NB4 (cell line): ENCODE measurements around the gene PLEKHA8.
A peak's percentile ranks its signal among the peaks of the same experiment; 100 is the strongest.

ENCODE experiments used
- DNase-seq: peaks from one replicate; pipeline ENCODE4 v3.0.0; 2010; ENCODE audit warnings: low read depth
- H3K4me3 ChIP-seq: one replicate; pipeline ENCODE4 v1.5.1; 2011; ENCODE audit warnings: mild to moderate bottlenecking, low read depth, low read length, moderate library complexity
- MYC ChIP-seq: IDR thresholded peaks from 2 replicates; pipeline ENCODE4 v1.6.1; 2011; ENCODE audit warnings: low read depth, low read length
- POLR2A ChIP-seq: IDR thresholded peaks from 2 replicates; pipeline ENCODE4 v1.6.1; 2011; ENCODE audit warnings: mild to moderate bottlenecking; ENCODE audit not compliant: insufficient read length; ENCODE audit errors: extremely low read depth
- TF ChIP-seq, protein P1 (sequence below): IDR thresholded peaks from one replicate; pipeline ENCODE4 v1.5.1; 2012; ENCODE audit warnings: low read depth, low read length
- TF ChIP-seq, protein P2 (sequence below): IDR thresholded peaks from 2 replicates; pipeline ENCODE4 v1.6.1; 2011; ENCODE audit warnings: low read depth, low read length

Gene PLEKHA8

DNA sequence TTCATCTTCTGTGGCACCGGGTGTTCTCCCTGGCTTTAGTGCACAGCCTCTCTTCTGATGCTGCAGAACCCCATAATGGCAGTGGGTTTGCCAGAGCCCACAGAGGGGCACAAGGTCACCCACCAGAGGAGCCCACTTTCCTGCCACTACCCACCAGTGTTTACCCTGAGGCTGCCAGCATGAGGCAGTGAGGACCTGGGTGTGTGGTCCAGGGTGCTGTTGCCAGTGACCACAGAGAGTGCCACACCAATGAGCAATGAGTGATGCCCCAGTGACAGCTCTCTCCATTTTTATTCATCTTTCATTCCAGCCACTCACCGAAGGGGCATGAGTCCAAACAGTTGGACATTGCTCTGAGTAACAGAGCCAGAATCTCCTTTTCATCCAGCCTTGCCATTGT lies 141.4 kb downstream of the PLEKHA8 start:
- TF ChIP-seq POLR2A (no peak), MYC (no peak)
- TF ChIP-seq, protein P1, sequence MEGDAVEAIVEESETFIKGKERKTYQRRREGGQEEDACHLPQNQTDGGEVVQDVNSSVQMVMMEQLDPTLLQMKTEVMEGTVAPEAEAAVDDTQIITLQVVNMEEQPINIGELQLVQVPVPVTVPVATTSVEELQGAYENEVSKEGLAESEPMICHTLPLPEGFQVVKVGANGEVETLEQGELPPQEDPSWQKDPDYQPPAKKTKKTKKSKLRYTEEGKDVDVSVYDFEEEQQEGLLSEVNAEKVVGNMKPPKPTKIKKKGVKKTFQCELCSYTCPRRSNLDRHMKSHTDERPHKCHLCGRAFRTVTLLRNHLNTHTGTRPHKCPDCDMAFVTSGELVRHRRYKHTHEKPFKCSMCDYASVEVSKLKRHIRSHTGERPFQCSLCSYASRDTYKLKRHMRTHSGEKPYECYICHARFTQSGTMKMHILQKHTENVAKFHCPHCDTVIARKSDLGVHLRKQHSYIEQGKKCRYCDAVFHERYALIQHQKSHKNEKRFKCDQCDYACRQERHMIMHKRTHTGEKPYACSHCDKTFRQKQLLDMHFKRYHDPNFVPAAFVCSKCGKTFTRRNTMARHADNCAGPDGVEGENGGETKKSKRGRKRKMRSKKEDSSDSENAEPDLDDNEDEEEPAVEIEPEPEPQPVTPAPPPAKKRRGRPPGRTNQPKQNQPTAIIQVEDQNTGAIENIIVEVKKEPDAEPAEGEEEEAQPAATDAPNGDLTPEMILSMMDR = no peak
- TF ChIP-seq, protein P2, sequence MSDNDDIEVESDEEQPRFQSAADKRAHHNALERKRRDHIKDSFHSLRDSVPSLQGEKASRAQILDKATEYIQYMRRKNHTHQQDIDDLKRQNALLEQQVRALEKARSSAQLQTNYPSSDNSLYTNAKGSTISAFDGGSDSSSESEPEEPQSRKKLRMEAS = no peak
- no peak for DNase-seq
- no peak overlapping the region for H3K4me3 ChIP-seq

DNA sequence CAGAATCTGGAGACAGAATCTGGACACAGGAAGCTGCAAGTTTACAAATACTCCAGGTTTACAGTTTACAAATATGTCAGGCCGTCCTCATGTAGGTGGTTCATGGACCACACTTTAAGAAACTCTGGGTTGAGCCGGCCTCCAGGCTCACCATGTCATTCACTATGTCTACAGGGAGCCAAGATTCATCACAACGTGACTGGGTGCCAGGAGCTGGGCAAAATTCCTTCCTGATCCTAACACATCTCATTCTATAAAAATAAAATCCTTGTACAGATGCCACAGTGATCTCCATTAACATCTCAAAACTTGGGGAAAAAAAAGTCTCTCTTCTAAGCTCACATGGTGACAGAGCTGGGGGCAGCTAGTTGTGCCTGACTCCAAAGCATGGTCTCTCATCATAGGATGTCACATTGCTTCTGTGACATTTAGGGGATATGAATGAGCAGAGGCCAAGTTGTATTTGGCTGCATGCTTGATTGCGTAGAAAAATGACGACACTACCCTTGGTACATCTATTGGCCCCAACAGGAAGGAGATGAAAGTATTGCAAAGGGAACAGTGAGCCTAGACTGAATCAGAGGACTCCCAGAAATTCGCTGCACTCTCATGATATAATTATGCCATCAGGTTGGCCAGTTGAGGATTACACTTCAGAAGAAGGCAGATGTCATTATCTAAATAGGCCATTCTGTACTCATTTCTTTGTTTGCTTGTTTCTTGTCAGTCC lies 142.4 kb downstream of the PLEKHA8 start:
- no peak overlapping the region for H3K4me3 ChIP-seq
- TF ChIP-seq MYC (no peak), POLR2A (no peak)
- TF ChIP-seq, protein P2 = no peak
- TF ChIP-seq, protein P1 = no peak
- DNase-seq = peak; percentile 41

DNA sequence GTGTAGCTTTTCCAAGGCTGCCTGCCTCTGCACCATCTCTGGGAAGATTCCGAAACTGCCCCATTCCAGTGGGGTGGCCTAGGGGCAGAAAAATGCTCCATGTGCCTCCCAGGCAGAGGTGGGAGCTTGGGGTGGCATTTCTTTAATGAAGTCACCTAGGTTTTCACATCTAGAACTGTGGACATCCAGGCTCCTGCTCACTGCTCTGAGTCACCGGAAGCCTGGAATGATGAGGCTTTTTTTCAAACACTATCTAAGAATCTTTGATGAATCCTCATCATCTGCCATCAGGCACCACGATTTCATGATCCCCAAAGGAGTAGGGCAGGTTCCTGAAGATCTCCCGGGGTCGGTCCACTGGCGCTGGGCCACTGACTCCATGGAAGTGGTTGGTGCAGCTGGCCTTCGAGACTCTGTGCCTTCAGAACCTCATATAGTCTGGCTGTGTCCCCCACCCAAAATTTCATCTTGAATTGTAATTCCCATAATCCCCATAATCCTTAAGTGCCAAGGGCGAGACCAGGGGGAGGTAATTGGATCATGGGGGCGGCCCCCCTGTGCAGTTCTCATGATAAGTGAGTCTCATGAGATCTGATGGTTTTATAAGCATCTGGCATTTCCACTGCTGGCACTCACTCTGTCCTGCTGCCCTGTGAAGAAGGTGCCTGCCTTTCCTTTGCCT lies 143.7 kb downstream of the PLEKHA8 start:
- no peak for DNase-seq
- TF ChIP-seq, protein P2 = no peak
- TF ChIP-seq MYC = no peak
- TF ChIP-seq POLR2A = no peak
- TF ChIP-seq, protein P1 = no peak
- no peak overlapping the region for H3K4me3 ChIP-seq

DNA sequence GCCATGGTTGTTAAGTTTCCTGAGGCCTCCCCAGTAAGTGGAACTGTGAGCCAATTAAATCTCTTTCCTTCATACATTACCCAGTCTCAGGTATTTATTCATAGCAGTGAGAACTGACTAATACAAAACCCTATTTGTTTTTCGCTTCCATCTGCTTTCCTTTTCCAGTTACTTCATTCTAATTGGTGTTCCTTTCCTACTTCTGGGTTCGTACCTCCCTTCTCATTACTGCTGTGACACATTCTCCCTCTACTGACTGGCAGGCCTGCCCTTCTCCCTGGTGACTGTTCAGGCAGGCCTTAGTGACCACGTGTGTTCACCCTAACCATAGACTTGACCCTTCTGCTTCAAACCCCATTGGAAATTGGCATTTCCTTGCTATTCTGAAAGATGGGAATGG lies 144.2 kb downstream of the PLEKHA8 start:
- TF ChIP-seq POLR2A = no peak
- DNase-seq = no peak

DNA sequence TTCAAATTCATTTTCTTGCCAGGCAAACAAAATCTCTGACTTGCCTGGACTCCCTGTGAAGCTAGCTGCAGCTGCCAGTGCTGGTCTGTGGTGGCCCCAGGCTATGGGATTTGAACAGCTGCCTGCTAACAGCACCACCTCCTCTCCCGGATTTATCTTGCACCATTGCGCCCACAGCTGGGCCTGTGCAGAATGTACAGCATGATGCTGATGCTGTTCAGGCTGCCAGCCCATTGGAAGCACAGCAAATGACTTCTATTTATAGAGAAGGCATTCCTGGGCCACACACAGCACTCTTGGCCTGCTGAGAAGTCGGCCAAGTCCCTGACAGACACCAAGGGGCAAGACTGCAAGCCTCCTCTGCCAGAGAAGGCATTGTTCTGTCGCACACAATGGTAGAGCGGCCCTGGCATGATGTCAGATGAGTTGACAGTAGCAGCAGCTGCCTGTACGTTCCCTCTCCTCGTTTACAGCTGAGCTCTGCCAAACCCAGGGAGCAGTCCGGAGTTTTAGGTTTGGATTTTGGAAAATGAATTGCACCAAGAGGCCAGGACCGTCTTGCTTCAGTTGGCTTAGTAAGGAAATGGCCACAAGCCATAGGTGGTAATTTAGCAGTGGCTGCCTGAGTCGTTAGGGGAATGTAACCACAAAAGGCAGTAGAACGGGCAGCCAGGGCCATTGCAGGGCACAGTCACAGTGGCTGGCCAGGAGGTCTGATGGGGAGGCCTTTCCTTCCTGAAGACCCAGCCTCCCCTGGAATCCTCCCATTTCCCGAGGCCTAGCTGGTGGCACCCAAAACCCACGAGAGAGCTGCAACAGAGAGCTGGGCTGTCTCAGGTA lies 145.1 kb downstream of the PLEKHA8 start:
- H3K4me3 ChIP-seq = no peak overlapping the region
- peak; percentile 40 for DNase-seq
- TF ChIP-seq, protein P1 = peak; percentile 10
- TF ChIP-seq MYC = no peak

More for the DNA sequence above, 144.2 kb downstream of the PLEKHA8 start:
- H3K4me3 ChIP-seq = no peak overlapping the region

DNA sequence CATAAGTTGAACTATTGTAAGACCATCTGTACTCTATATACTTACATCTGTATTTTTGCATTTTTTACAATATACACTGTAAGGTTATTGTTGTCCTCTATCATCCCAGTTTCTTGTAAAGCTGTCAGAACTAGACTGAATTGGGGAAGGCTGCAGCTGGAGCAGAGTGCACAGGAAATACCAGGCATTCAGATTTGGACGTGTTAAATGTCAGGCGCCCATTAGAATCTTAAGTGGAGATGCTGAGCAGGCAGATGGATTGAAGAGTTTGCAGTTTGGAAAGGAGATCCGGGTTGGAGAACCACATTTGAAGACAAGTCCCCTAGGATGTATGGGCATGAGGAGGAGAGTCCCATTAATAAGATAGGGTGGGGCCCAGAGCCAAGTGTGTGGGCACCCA lies 147.0 kb downstream of the PLEKHA8 start:
- no peak for DNase-seq
- TF ChIP-seq, protein P2 = no peak
- TF ChIP-seq MYC (no peak), POLR2A (no peak)
- TF ChIP-seq, protein P1 = no peak
- H3K4me3 ChIP-seq = no peak overlapping the region
